CD4-positive, alpha-beta T cell treated with Interleukin-17A for 4 hours (primary cell): ENCODE results near the gene BTRC.
A peak's percentile ranks its signal among the peaks of the same experiment; 100 is the strongest.
"Not testable (repeated sequence)": the region's sequence is repeated elsewhere in the genome, so short reads cannot be mapped to it uniquely, and the experiment has no call there.

Source experiments
- DNase-seq: peaks from one replicate; pipeline ENCODE4 v3.0.0-alpha.2; 2020; ENCODE audit warnings: mixed read lengths

BTRC gene

DNA sequence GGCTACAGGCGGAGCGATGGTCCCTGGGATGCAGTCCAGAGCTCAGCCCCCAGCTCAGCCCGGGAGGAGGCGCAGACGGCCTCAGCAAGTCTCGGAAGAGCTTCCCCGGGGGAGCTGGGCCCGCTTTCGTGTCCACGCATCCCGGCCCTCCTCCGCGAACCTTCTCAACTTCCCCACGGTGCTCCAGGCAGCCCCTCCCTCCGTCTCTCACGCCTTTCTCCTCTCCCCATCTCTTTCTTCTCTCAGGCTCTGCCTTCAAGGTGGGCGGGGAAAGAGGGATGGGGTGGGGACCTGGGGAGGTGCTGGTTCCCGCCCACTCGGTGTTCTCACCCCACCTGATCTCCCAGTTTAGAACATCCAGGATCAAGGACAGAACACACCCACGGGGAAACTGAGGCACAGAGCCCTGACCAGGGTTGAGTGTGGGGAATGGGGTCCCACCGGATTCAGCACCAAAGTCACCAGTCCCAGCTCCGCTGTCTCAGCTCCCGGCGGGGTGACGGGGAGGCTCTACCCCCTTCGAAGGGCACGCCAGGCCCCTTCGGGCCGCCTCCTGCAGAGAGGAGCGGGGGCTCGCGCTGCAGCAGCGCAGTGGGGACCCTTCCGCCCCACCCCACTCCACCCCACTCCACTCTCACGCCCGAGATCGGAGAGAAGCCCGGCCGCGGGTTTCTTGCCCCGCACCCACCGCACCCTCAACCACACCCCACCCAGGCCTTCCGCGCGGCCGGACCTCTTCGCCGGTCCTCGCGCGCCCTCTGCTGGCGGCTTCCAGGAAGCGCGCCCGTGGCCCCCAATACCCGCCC is 215.9 kb downstream of the BTRC start:
- DNase-seq = peak; percentile 85

- no peak for DNase-seq
Observed at GRCh38 chr10:101570428-101571270, 216.7 kb downstream of the BTRC start.

DNA sequence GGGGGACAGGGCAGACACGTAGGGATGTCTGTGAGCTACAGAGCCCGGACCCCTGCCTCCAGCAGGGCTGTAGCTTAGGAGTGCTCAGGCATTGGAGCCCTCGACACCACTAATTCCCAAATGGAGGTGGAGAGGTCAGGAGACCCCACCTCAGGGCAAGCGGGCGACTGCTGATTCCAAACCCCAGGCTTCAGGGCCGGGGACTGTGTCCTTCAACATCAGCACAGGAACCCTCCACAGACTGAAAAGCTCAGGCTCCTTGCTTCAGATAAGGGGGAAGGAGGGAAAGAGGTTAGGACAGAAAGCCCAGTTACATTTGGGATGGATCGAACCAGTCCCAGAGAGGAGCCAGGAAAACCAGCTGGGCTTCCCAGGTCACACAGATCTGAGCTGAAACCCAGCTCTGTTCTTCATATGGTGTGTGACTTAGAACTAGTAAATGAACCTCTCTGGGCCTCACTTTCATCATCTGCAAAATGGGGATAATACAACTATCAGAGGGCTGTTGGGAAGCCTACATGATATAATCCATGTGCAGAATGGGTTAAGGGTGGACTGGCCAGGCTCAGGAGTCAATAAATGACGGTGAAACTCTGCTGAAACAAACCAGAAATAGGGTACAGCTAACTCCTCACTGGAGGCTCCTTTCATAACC is 217.4 kb downstream of the BTRC start:
- no peak for DNase-seq

DNA sequence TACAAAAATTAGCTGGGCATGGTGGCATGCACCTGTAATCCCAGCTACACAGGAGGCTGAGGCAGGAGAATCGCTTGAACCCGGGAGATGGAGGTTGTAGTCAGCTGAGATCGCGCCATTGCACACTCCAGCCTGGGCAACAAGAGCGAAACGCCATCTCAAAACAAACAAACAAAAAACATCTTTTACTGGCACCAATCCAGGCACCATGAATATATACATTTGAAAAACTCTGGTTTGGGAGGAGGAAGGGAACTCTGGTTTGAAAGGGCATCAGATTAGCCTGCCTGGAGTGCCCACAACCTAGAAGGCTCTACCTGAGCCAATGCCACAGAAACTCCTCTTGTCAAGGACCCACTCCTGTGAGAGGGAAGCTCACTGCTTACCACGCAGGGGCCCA is 218.2 kb downstream of the BTRC start:
- no peak for DNase-seq

- no peak for DNase-seq
Observed at GRCh38 chr10:101572785-101573184, 218.8 kb downstream of the BTRC start.

DNA sequence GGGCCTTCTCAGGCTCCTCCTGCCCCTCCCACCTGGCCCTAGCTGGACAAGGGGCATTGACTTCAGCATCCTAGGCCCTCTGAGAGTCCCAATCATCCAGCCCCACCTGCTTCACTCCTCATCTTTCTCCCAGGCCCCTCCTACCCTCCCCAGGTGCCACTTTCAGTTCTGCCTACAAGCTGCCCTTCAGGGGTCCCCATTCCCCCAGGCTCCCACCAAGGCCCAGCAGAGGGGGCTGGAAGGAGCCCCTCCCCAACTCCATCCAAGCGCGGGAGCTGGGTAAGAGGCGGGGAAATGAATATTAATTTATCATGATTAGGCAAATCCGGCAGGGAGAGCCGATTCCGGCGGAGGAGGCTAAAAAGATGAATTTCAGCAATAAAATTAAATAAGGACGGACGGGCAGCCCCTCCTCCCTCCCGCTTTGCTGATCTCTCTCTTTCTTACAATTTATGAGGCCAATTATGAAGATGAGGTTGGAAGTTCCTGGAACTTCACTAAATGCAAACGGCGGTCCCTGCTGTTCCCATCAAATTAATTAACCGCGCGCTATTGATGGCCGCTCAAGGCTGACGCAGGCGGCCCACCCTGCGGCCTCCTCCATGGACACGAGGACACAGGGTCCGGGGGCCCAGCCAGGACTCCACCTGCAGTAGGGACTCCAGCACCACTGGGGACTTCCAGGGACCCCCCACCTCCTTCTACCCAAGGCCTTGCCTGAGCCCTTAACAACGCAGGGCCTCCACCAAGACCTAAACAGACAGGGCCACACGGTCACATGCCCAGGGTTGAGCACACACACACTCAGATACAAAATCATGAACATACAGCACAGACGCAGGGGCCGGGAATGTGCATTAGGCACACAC is 220.2 kb downstream of the BTRC start:
- DNase-seq = no peak

- DNase-seq = no peak
Observed at GRCh38 chr10:101575091-101575490, 221.1 kb downstream of the BTRC start.

GRCh38 chr10:101575580-101576210 is 221.7 kb downstream of the BTRC start:
- no peak for DNase-seq

GRCh38 chr10:101576211-101576863 is 222.4 kb downstream of the BTRC start:
- DNase-seq = no peak

DNA sequence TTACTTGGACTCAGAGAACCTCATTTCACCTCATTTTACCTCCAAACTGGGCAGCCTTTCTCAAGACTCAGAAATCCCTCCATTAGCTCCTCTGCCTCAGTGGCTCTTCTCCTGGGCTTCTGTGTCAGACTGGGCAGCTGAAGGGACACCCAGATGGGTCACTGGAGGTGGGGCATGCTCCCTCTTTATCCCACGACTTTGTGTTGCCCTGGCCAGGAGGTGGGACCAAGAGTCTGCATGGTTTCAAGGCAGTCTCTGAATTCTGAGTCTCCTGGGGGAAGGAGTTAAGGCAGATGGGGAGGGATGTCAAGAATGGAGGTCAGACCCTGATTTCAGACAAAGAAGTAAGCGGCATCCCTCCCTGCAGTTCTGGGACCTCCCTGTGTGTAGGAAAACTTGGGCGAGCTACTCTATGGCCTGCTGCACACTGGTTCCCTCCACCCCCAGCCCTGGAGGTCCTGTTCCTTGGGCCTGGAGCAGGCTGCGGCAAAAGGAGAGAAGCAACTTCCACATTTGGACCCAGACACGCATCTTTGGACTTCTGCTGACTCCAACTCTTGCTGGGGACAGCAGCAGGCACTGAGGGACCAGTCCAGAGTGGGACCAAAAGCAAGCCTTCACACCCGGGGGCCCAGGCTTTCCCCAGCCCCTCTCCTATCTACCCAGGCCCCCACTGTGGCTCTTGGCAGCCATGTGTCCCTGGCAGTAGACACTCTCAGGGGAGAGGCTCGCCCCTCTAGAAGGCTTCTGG is 223.3 kb downstream of the BTRC start:
- no peak for DNase-seq

DNA sequence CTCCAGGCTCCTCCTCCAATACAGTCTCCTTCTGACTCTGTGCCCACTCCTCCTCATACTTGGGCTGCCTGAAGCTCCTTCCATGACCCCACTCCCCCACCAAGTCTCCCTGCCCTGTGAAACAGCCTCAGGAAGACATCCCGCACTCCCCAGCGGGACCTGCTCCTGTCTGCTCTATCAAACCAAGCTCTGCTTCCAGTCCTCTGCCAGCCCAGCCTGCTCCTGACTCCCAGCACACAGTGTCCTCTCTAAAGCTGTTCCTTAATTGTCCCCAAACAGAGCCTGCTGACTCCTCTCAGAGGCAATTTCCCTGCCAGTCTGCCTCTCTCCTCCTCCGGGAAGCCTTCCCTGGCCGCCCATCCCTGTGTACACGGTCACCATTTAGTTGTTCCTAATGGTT is 224.2 kb downstream of the BTRC start:
- no peak for DNase-seq

DNA sequence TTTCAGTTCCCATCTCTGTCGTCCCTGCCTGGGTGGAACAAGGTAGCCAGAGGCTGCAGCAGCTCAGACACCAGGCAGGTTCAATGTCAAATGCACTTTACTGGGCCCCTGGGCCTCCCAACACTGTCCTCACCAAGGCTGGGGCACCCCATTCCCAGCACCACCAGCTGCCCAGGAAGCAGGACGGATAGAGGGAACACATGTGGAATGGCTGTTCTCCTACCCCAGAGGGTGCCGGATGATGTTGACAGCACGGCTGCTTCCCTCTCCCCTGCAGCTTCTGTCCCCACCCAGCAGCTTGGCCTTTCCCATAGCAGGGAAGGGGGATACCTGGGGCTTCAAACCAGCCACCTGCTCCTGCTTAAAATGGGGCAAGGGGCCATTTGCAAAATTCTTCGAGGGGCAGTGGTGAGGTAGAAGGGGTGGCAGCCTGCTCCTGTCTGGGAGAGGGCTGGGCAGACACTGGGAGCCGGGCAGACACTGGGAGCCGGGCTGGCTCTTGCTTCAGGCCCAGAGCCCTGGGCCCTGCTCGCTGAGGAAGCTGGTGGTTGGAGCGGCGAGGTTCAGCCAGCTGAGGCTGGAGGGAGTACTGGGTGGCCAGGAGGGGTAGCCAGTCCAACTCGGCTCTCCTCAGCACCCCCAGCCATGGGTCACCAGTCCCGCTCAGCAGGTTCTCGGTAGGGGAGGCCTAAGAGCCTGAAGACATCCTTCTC is 225.0 kb downstream of the BTRC start:
- DNase-seq = no peak

GRCh38 chr10:101579516-101579870 is 225.5 kb downstream of the BTRC start:
- DNase-seq = no peak

GRCh38 chr10:101580486-101581399 is 226.8 kb downstream of the BTRC start:
- DNase-seq = no peak

DNA sequence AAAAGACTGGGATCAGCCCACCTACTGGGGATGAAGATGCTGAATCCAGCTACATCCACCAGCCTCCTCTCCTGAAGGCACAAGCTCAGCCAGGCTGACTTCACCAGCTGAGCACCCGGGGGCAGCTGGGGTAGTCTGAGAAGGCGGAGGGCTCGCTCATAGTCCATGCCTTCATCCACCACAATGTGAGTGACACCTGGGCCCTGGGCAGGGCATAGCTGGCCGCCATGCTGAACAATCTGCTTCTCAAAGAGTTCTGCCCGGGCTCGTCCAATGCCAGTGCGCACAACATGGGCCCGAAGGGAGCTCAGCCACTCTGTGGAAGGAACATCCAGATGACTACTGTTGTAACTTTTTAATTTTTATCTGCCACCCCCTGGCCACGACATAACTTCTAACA is 231.9 kb downstream of the BTRC start:
- no peak for DNase-seq

GRCh38 chr10:101587725-101588653 is 234.0 kb downstream of the BTRC start, which contains the start of the genes DPCD and POLL:
Gene DPCD, plus strand, starts transcription at chr10:101588321. Its CDS starts 16 bp downstream, at chr10:101588337.
Gene POLL, minus strand, starts transcription at chr10:101588257. Its CDS starts 897 bp downstream, at chr10:101587360.
- peak; percentile 94 for DNase-seq

DNA sequence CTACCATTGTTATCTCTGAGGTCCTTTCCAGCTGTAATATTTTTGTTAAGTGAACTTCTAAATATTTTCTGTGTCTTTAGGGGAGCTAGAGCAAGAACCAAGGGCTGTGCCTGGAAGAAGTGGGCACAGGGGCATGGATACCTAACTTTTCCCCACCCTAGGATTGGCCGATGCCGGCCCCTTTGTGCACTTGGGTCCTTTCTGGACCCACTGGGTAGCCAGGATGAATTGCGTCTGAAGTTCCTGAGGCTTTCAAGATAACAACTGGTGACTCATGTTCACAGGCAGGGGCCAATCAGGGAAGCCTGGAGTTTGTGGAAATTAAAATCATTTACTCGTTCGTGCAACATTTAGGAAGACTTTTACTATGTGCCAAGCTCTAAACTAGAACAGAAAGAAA is 234.9 kb downstream of the BTRC start:
- no peak for DNase-seq

DNA sequence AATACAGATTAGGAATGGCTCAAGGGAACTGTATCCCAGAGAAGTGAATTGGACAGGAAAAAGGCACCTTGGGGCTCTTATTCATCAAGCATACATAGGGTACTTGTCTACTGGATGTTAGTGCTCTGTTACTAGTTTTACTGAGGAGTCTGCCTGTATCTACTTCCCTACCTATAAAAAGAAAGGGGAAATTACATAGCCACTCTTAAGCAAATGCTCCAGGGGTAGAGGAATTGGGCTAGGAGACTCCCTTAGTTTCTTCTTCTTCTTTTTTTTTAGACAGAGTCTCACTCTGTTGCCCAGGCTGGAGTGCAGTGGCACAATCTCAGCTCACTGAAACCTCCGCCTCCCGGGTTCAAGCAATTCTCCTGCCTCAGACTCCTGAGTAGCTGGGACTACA is 239.4 kb downstream of the BTRC start:
- DNase-seq = not testable (repeated sequence)
